Measurements from ENCODE around the gene AUTS2. TPM values are rescaled to one million over a fixed set of nuclear protein-coding genes. Genes with fewer than 3 reads are reported as not detected.

Gene AUTS2
- total RNA-seq, 1 experiment from 2014 or later: 50.0 TPM

- H3K4me1 Mint-ChIP-seq: peaks cover 43% of the 10 kb centered on the region
- TF ChIP-seq TEAD4 (CRISPR knock-in tag; IDR thresholded peaks at IDR 0.05) (no peak), ATF2 (CRISPR knock-in tag; IDR thresholded peaks at IDR 0.05; ENCODE audit: borderline replicate concordance, low read depth) (no peak), NR2C2 (CRISPR knock-in tag; IDR thresholded peaks at IDR 0.05) (no peak), JAZF1 (CRISPR knock-in tag; IDR thresholded peaks at IDR 0.05) (no peak), OVOL2 (CRISPR knock-in tag; IDR thresholded peaks at IDR 0.05; ENCODE audit: borderline replicate concordance) (no peak), ZNF396 (CRISPR knock-in tag; IDR thresholded peaks at IDR 0.05; ENCODE audit: borderline replicate concordance) (no peak)
- TF ChIP-seq, protein P1, sequence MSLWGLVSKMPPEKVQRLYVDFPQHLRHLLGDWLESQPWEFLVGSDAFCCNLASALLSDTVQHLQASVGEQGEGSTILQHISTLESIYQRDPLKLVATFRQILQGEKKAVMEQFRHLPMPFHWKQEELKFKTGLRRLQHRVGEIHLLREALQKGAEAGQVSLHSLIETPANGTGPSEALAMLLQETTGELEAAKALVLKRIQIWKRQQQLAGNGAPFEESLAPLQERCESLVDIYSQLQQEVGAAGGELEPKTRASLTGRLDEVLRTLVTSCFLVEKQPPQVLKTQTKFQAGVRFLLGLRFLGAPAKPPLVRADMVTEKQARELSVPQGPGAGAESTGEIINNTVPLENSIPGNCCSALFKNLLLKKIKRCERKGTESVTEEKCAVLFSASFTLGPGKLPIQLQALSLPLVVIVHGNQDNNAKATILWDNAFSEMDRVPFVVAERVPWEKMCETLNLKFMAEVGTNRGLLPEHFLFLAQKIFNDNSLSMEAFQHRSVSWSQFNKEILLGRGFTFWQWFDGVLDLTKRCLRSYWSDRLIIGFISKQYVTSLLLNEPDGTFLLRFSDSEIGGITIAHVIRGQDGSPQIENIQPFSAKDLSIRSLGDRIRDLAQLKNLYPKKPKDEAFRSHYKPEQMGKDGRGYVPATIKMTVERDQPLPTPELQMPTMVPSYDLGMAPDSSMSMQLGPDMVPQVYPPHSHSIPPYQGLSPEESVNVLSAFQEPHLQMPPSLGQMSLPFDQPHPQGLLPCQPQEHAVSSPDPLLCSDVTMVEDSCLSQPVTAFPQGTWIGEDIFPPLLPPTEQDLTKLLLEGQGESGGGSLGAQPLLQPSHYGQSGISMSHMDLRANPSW (CRISPR knock-in tag; conservative IDR thresholded peaks at IDR 0.05; ENCODE audit: low read depth): no peak
- TF ChIP-seq, protein P2, sequence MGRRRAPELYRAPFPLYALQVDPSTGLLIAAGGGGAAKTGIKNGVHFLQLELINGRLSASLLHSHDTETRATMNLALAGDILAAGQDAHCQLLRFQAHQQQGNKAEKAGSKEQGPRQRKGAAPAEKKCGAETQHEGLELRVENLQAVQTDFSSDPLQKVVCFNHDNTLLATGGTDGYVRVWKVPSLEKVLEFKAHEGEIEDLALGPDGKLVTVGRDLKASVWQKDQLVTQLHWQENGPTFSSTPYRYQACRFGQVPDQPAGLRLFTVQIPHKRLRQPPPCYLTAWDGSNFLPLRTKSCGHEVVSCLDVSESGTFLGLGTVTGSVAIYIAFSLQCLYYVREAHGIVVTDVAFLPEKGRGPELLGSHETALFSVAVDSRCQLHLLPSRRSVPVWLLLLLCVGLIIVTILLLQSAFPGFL (CRISPR knock-in tag; IDR thresholded peaks at IDR 0.05; ENCODE audit: borderline replicate concordance): no peak
- CTCF ChIA-PET: no interaction called here
- no peaks in the 10 kb centered on the region for H3K36me3 Mint-ChIP-seq
- 0 out of 2 replicates have a peak, but pooled peaks cover 3% of the 10 kb centered on the region for H3K9me3 Mint-ChIP-seq
- no peak for DNase-seq (ENCODE audit: low spot score)
- no peak for ATAC-seq
- H3K27ac Mint-ChIP-seq: no peak overlapping the region
- peaks cover 4% of the 10 kb centered on the region for H3K27me3 Mint-ChIP-seq (ENCODE audit: low read depth)
- POLR2A ChIA-PET: no interaction called here
- H3K4me3 Mint-ChIP-seq: no peak overlapping the region
Observed at GRCh38 chr7:70616211-70616610, 1017.9 kb downstream of the AUTS2 start.

DNA sequence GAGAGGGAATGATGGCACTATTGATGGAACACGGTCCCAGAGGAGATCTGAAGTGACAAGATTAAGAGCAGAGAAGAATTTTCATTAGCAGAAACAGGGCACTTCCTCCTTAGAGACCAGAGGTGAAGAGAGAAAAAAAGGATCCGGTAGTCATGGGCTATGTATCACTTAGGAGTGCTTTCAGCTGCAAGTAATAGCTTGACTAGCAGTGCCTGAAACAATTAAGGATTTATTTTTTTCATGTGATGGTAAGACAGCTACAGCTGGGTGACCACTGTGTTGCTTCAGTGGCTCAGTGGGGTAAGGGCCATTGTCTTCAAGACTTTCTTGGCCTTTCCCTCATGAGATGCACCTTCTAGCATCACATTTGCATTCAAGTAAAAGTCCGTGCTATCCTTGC lies 1018.5 kb downstream of the AUTS2 start:
- Mint-ChIP-seq H3K36me3 (no peaks in the 10 kb centered on the region), H3K9me3 (0 out of 2 replicates have a peak, but pooled peaks cover 3% of the 10 kb centered on the region), H3K4me1 (peaks cover 46% of the 10 kb centered on the region), H3K4me3 (no peak overlapping the region), H3K27ac (no peak overlapping the region), H3K27me3 (ENCODE audit: low read depth) (peaks cover 4% of the 10 kb centered on the region)
- ChIA-PET CTCF (no interaction called here), POLR2A (no interaction called here)
- TF ChIP-seq PRDM15 (CRISPR knock-in tag; IDR thresholded peaks at IDR 0.05) (no peak), HMGA2 (CRISPR knock-in tag; IDR thresholded peaks at IDR 0.05) (no peak), JAZF1 (CRISPR knock-in tag; IDR thresholded peaks at IDR 0.05) (no peak), NR1H2 (CRISPR knock-in tag; IDR thresholded peaks at IDR 0.05) (no peak), KAT7 (CRISPR knock-in tag; IDR thresholded peaks at IDR 0.05; ENCODE audit: borderline replicate concordance) (no peak), ZNF263 (CRISPR knock-in tag; IDR thresholded peaks at IDR 0.05; ENCODE audit: low read depth) (no peak), OVOL2 (CRISPR knock-in tag; IDR thresholded peaks at IDR 0.05; ENCODE audit: borderline replicate concordance) (no peak), CBFB (CRISPR knock-in tag; IDR thresholded peaks at IDR 0.05; ENCODE audit: low read depth) (no peak), FOXK1 (CRISPR knock-in tag; IDR thresholded peaks at IDR 0.05) (no peak), USF2 (CRISPR knock-in tag; IDR thresholded peaks at IDR 0.05) (no peak), IRF2 (CRISPR knock-in tag; IDR thresholded peaks at IDR 0.05; ENCODE audit: borderline replicate concordance, low read depth) (no peak), ZNF219 (CRISPR knock-in tag; IDR thresholded peaks at IDR 0.05; ENCODE audit: borderline replicate concordance) (no peak), CREM (CRISPR knock-in tag; IDR thresholded peaks at IDR 0.05) (no peak), GRHL2 (CRISPR knock-in tag; IDR thresholded peaks at IDR 0.05; ENCODE audit: insufficient replicate concordance, severe bottlenecking) (no peak), E2F1 (CRISPR knock-in tag; IDR thresholded peaks at IDR 0.05) (no peak)
- TF ChIP-seq, protein P3, sequence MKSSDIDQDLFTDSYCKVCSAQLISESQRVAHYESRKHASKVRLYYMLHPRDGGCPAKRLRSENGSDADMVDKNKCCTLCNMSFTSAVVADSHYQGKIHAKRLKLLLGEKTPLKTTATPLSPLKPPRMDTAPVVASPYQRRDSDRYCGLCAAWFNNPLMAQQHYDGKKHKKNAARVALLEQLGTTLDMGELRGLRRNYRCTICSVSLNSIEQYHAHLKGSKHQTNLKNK (CRISPR knock-in tag; IDR thresholded peaks at IDR 0.05): no peak
- DNase-seq (ENCODE audit: low spot score) (no peak), ATAC-seq (no peak)
